A673 (cell line): ENCODE results near the gene ADPRS. TPM values are rescaled to one million over a fixed set of nuclear protein-coding genes. Genes with fewer than 3 reads are reported as not detected.

Experiments used
- BruUV-seq: library from RNA; stranded (reverse); fragments of 400-500 nt; replicated peaks from 2 replicates; lab custom pipeline; 2021; lab: Mats Ljungman, UMichigan
- CTCF ChIA-PET: fragments of 300-600 bp; sonication (Branson Sonifier 250); formaldehyde crosslinking; loops from one replicate; lab custom pipeline; 2022; ENCODE audit warnings: antibody characterized with exemption; lab: Charles Lee
- POLR2A ChIA-PET: fragments of 300-600 bp; sonication (Branson Sonifier 250); formaldehyde crosslinking; loops from one replicate; lab custom pipeline; 2022; ENCODE audit warnings: antibody characterized with exemption; ENCODE audit not compliant: low non-redundant PET; lab: Charles Lee
- DNase-seq: peaks from one replicate; pipeline ENCODE4 v3.0.0-alpha.2; 2015; ENCODE audit warnings: low spot score
- H3K27ac ChIP-seq: fragments of 200-600 bp; sonication (generic); 2 replicates; pipeline ENCODE4 v1.5.1; 2016; ENCODE audit warnings: mixed run types, low read depth, mild to moderate bottlenecking, mixed read lengths, antibody characterized with exemption, low read length; ENCODE audit not compliant: poor library complexity, severe bottlenecking
- H3K27me3 ChIP-seq: fragments of 200-600 bp; sonication (generic); replicated peaks from 2 replicates; pipeline ENCODE4 v1.6.1; 2017; ENCODE audit warnings: mixed run types, low read depth, mild to moderate bottlenecking, mixed read lengths, antibody characterized with exemption, low read length; ENCODE audit not compliant: insufficient read depth, poor library complexity
- H3K36me3 ChIP-seq: fragments of 200-600 bp; sonication (generic); 2 replicates; pipeline ENCODE4 v1.6.1; 2016; ENCODE audit warnings: mixed run types, mild to moderate bottlenecking, mixed read lengths, antibody characterized with exemption, low read length; ENCODE audit not compliant: insufficient read depth, poor library complexity, severe bottlenecking
- H3K4me1 ChIP-seq: fragments of 200-600 bp; sonication (generic); 2 replicates; pipeline ENCODE4 v1.6.1; 2017; ENCODE audit warnings: mixed run types, mild to moderate bottlenecking, mixed read lengths, antibody characterized with exemption, low read length; ENCODE audit not compliant: insufficient read depth, poor library complexity, severe bottlenecking
- H3K4me3 ChIP-seq: fragments of 200-600 bp; sonication (generic); 2 replicates; pipeline ENCODE4 v1.5.1; 2016; ENCODE audit warnings: low read depth, mixed run types, mild to moderate bottlenecking, mixed read lengths, low read length; ENCODE audit not compliant: poor library complexity, severe bottlenecking
- H3K9me3 ChIP-seq: fragments of 200-600 bp; sonication (generic); 2 replicates; pipeline ENCODE4 v1.6.1; 2016; ENCODE audit warnings: mixed run types, low read depth, mild to moderate bottlenecking, mixed read lengths, antibody characterized with exemption, low read length; ENCODE audit not compliant: poor library complexity, severe bottlenecking
- EZH2 ChIP-seq: fragments of 200-600 bp; sonication (generic); IDR thresholded peaks from 2 replicates; pipeline ENCODE4 v1.6.1; 2017; ENCODE audit warnings: borderline replicate concordance, low read depth, mild to moderate bottlenecking, mixed read lengths, antibody characterized with exemption, low read length; ENCODE audit not compliant: poor library complexity, severe bottlenecking
- intact Hi-C: fragments of 100-400 bp; cut with micrococcal nuclease; formaldehyde crosslinking; loops from one replicate; pipeline ENCODE4 v1.10.0; 2022; ENCODE audit not compliant: unreplicated experiment
- total RNA-seq: library from RNA; stranded (reverse); gene quantifications from 2 replicates; pipeline ENCODE4 v1.2.3, GENCODE V29; 2021
- TF ChIP-seq, protein P1 (sequence below): fragments of 300-800, 200-600 bp; sonication (generic); conservative IDR thresholded peaks from 2 replicates; pipeline ENCODE4 v1.5.1; 2017; ENCODE audit warnings: low read depth, mild to moderate bottlenecking, antibody characterized with exemption, low read length, moderate library complexity, mixed read lengths

Gene ADPRS
- total RNA-seq, 1 experiment from 2014 or later, result 34.2 TPM

GRCh38 chr1:36115931-36116330, 27.2 kb downstream of the ADPRS start:
- intact Hi-C loops, result no loop called here
- POLR2A ChIA-PET, result no interaction called here
- Histone ChIP-seq H3K27me3 (no peaks in the 10 kb centered on the region), H3K4me3 (no peak overlapping the region), H3K4me1 (no peaks in the 10 kb centered on the region), H3K27ac (no peak overlapping the region), H3K9me3 (no peaks in the 10 kb centered on the region), H3K36me3 (no peaks in the 10 kb centered on the region)
- no TSS peak for BruUV-seq
- TF ChIP-seq, protein P1, sequence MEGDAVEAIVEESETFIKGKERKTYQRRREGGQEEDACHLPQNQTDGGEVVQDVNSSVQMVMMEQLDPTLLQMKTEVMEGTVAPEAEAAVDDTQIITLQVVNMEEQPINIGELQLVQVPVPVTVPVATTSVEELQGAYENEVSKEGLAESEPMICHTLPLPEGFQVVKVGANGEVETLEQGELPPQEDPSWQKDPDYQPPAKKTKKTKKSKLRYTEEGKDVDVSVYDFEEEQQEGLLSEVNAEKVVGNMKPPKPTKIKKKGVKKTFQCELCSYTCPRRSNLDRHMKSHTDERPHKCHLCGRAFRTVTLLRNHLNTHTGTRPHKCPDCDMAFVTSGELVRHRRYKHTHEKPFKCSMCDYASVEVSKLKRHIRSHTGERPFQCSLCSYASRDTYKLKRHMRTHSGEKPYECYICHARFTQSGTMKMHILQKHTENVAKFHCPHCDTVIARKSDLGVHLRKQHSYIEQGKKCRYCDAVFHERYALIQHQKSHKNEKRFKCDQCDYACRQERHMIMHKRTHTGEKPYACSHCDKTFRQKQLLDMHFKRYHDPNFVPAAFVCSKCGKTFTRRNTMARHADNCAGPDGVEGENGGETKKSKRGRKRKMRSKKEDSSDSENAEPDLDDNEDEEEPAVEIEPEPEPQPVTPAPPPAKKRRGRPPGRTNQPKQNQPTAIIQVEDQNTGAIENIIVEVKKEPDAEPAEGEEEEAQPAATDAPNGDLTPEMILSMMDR, result no peak
- no peak for DNase-seq
- CTCF ChIA-PET, result interaction anchor here (1.1 kb wide), 1 partner anchor 19 kb away, joined by 4 read pairs; no protein-coding TSS in a partner anchor

- no TSS peak for BruUV-seq
- TF ChIP-seq, protein P1, result no peak
- TF ChIP-seq EZH2, result no peak
- CTCF ChIA-PET, result interaction anchor here (0.5 kb wide), 1 partner anchor 47 kb away, joined by 11 read pairs; no protein-coding TSS in a partner anchor
- no peaks in the 10 kb centered on the region for H3K9me3 ChIP-seq
- no peaks in the 10 kb centered on the region for H3K4me1 ChIP-seq
- H3K27me3 ChIP-seq, result no peaks in the 10 kb centered on the region
- no peak overlapping the region for H3K27ac ChIP-seq
- intact Hi-C loops, result no loop called here
- POLR2A ChIA-PET, result no interaction called here
- H3K4me3 ChIP-seq, result no peak overlapping the region
- no peak for DNase-seq
- H3K36me3 ChIP-seq, result no peaks in the 10 kb centered on the region
These were observed 28.2 kb downstream of the ADPRS start for GRCh38 chr1:36116901-36117300.

GRCh38 chr1:36118447-36119204, 29.9 kb downstream of the ADPRS start:
- TF ChIP-seq EZH2, result no peak
- TF ChIP-seq, protein P1, result no peak
- no peaks in the 10 kb centered on the region for H3K27me3 ChIP-seq
- H3K9me3 ChIP-seq, result no peaks in the 10 kb centered on the region
- BruUV-seq, result no TSS peak
- H3K27ac ChIP-seq, result no peak overlapping the region
- H3K4me3 ChIP-seq, result no peak overlapping the region
- ChIA-PET CTCF (interaction anchor here (0.7 kb wide), 1 partner anchor 17 kb away, joined by 3 read pairs; no protein-coding TSS in a partner anchor), POLR2A (no interaction called here)
- no peak for DNase-seq
- H3K4me1 ChIP-seq, result no peaks in the 10 kb centered on the region
- intact Hi-C loops, result no loop called here
- no peaks in the 10 kb centered on the region for H3K36me3 ChIP-seq
